Cerebellar cortex (tissue), 1 donor: ENCODE data around the gene TM9SF3.
"Not testable (repeated sequence)": the region's sequence is repeated elsewhere in the genome, so short reads cannot be mapped to it uniquely, and the experiment has no call there.

Experiments used
- DNase-seq: peaks from one replicate; pipeline ENCODE4 v3.0.0-alpha.2; 2015; ENCODE audit warnings: low spot score

Gene TM9SF3

GRCh38 chr10:96598846-96599245 is 12.0 kb upstream of the TM9SF3 start:
- no peak for DNase-seq

GRCh38 chr10:96596422-96597407 is 9.9 kb upstream of the TM9SF3 start:
- no peak for DNase-seq

- DNase-seq, result no peak
Observed at GRCh38 chr10:96595741-96596140, 8.9 kb upstream of the TM9SF3 start.

GRCh38 chr10:96591946-96592345 is 5.1 kb upstream of the TM9SF3 start:
- DNase-seq, result no peak

GRCh38 chr10:96588616-96589419 is 2.0 kb upstream of the TM9SF3 start:
- DNase-seq, result no peak

GRCh38 chr10:96588060-96588554 is 1.3 kb upstream of the TM9SF3 start:
- DNase-seq, result peak; percentile 23

- DNase-seq, result peak; percentile 69
Observed at GRCh38 chr10:96587264-96588059, 650 bp upstream of the TM9SF3 start.

- DNase-seq, result no peak
Observed at GRCh38 chr10:96585736-96586418, 935 bp downstream of the TM9SF3 start.

- no peak for DNase-seq
Observed at GRCh38 chr10:96584474-96584873, 2.3 kb downstream of the TM9SF3 start.

GRCh38 chr10:96584035-96584434 is 2.8 kb downstream of the TM9SF3 start:
- DNase-seq, result no peak

- DNase-seq, result no peak
Observed at GRCh38 chr10:96579133-96579532, 7.7 kb downstream of the TM9SF3 start.

- DNase-seq, result no peak
Observed at GRCh38 chr10:96578633-96579032, 8.2 kb downstream of the TM9SF3 start.

GRCh38 chr10:96578022-96578421 is 8.8 kb downstream of the TM9SF3 start:
- DNase-seq, result no peak

- no peak for DNase-seq
Observed at GRCh38 chr10:96577069-96577468, 9.7 kb downstream of the TM9SF3 start.

GRCh38 chr10:96576277-96576980 is 10.4 kb downstream of the TM9SF3 start:
- no peak for DNase-seq

- not testable (repeated sequence) for DNase-seq
Observed at GRCh38 chr10:96574564-96574963, 12.2 kb downstream of the TM9SF3 start.

- no peak for DNase-seq
Observed at GRCh38 chr10:96573036-96573435, 13.8 kb downstream of the TM9SF3 start.

- no peak for DNase-seq
Observed at GRCh38 chr10:96570983-96571964, 15.5 kb downstream of the TM9SF3 start.

- no peak for DNase-seq
Observed at GRCh38 chr10:96570511-96570910, 16.3 kb downstream of the TM9SF3 start.
